Sigmoid colon (tissue), 7 donors: ENCODE results near the gene FNIP2. TPM values are rescaled to one million over a fixed set of nuclear protein-coding genes. Genes with fewer than 3 reads are reported as not detected.
A peak's percentile ranks its signal among the peaks of the same experiment; 100 is the strongest.

Source experiments
- DNase-seq: peaks from one replicate; pipeline ENCODE4 v3.0.0-alpha.2; 2019
- H3K27ac ChIP-seq, 4 donors: fragments of 200-600 bp; sonication (generic); one replicate each; pipeline ENCODE4 v1.5.1; 2016 to 2019; ENCODE audit warnings: mild to moderate bottlenecking in 1 of 4
- H3K27me3 ChIP-seq, 3 donors: fragments of 200-600 bp; sonication (generic); one replicate each; pipeline ENCODE4 v1.5.1; 2019; ENCODE audit warnings: mild to moderate bottlenecking in 1 of 3
- H3K36me3 ChIP-seq, 4 donors: fragments of 200-600 bp; sonication (generic); one replicate each; pipeline ENCODE4 v1.5.1; 2016 to 2019
- H3K4me1 ChIP-seq, 4 donors: fragments of 200-600 bp; sonication (generic); one replicate each; pipeline ENCODE4 v1.5.1; 2017 to 2019
- H3K4me3 ChIP-seq, 4 donors: fragments of 200-600 bp; sonication (generic); one replicate each; pipeline ENCODE4 v1.5.1; 2017 to 2019; ENCODE audit warnings: mild to moderate bottlenecking in 2 of 4, moderate library complexity in 1 of 4
- H3K9me3 ChIP-seq, 4 donors: fragments of 200-600 bp in 3 of 4; sonication (generic) in 3 of 4; one replicate each; pipeline versions ENCODE4 v1.5.1 to v1.6.1; 2013 to 2019
- CTCF ChIP-seq, 4 experiments: fragments of 450-650 bp in 3 of 4; fragments of 200-600 bp in 1 of 4; IDR thresholded peaks; one replicate each; pipeline ENCODE4 v1.5.1; 2016 to 2019; ENCODE audit warnings: antibody characterized with exemption in 4 of 4, mild to moderate bottlenecking in 3 of 4, moderate library complexity in 2 of 4
- EP300 ChIP-seq, 4 donors: sonication (generic); formaldehyde crosslinking; IDR thresholded peaks; one replicate each; pipeline ENCODE4 v1.6.1; 2017; ENCODE audit warnings: antibody characterized with exemption in 4 of 4
- POLR2A ChIP-seq, 2 donors: fragments of 450-650 bp; IDR thresholded peaks; one replicate each; pipeline ENCODE4 v1.6.1; 2016; ENCODE audit warnings: antibody characterized with exemption in 2 of 2, mild to moderate bottlenecking in 2 of 2, moderate library complexity in 2 of 2
- POLR2AphosphoS5 ChIP-seq, 4 donors: sonication (generic); formaldehyde crosslinking; IDR thresholded peaks; one replicate each; pipeline ENCODE4 v1.6.1; 2017; ENCODE audit warnings: antibody characterized with exemption in 4 of 4
- whole genome bisulfite sequencing, 2 donors: extraction: QIAGEN DNeasy Blood & Tissue Kit; methylation state at CpG; one replicate each; pipeline ENCODE4 v1.1.7; 2013; 5-methylcytosine and 5-hydroxymethylcytosine counted together
- intact Hi-C: fragments of 100-400 bp; cut with DNase I; formaldehyde crosslinking; loops from one replicate; pipeline ENCODE4 v1.15.1; 2023
- polyA plus RNA-seq, 3 donors: library from polyadenylated mRNA; stranded (reverse); fragments of 200-250 nt; gene quantifications; one replicate each; pipeline ENCODE4 v1.2.3, GENCODE V29; 2013
- total RNA-seq, 4 donors: library from RNA; depleted of rRNA; stranded (reverse); fragments of >200 nt; gene quantifications; one replicate each; pipeline ENCODE4 v1.1.0, GENCODE V29; 2016
- donor health status: healthy with polysubstance abuse.
- donor health status: Bipolar disorder and iron deficiency.
- donor health status: healthy.

FNIP2 gene
- total and polyA plus RNA-seq, 7 donors, result 14.4 to 38.9 (median 35.2) TPM

- Histone ChIP-seq H3K36me3 (peaks cover 0 to 43% (median 5%) of the 10 kb centered on the region in 4 donors), H3K27me3 (no peaks in the 10 kb centered on the region), H3K4me3 (no peak overlapping the region), H3K4me1 (peaks cover 0 to 4% (median under 1%) of the 10 kb centered on the region in 4 donors), H3K27ac (no peak overlapping the region), H3K9me3 (no peaks in the 10 kb centered on the region)
- no peak for TF ChIP-seq CTCF (IDR thresholded peaks at IDR 0.05)
- TF ChIP-seq EP300 (IDR thresholded peaks at IDR 0.05), result no peak
- no peak for TF ChIP-seq POLR2AphosphoS5 (IDR thresholded peaks at IDR 0.05)
- no peak for TF ChIP-seq POLR2A (IDR thresholded peaks at IDR 0.05)
- DNase-seq, result no peak
- WGBS, 2 donors, result 57 to 84% methylated on average over 4 of the region's 4 CpGs
- intact Hi-C loops, result no loop called here
These were observed 76.7 kb downstream of the FNIP2 start for GRCh38 chr4:158845311-158846041.

GRCh38 chr4:158847535-158847934 lies 78.7 kb downstream of the FNIP2 start:
- peaks cover 0 to 43% (median 3%) of the 10 kb centered on the region in 4 donors for H3K36me3 ChIP-seq
- WGBS, 2 donors, result 93 to 94% methylated on average over 4 of the region's 4 CpGs

GRCh38 chr4:158849681-158850080 lies 80.9 kb downstream of the FNIP2 start:
- peaks cover 0 to 7% (median 2%) of the 10 kb centered on the region in 4 donors for H3K4me1 ChIP-seq
- no peaks in the 10 kb centered on the region for H3K27me3 ChIP-seq
- H3K4me3 ChIP-seq, result no peak overlapping the region
- DNase-seq, result no peak
- intact Hi-C loops, result loop anchor here (1.0 kb wide), 1 partner anchor 119 kb away; no protein-coding TSS in a partner anchor
- 85 to 89% methylated on average over 2 of the region's 2 CpGs for WGBS, 2 donors
- H3K36me3 ChIP-seq, result peaks cover 0 to 39% (median 3%) of the 10 kb centered on the region in 4 donors
- no peak overlapping the region for H3K27ac ChIP-seq
- no peak for TF ChIP-seq POLR2AphosphoS5 (IDR thresholded peaks at IDR 0.05)
- no peak for TF ChIP-seq CTCF (IDR thresholded peaks at IDR 0.05)
- no peak for TF ChIP-seq POLR2A (IDR thresholded peaks at IDR 0.05)
- no peak for TF ChIP-seq EP300 (IDR thresholded peaks at IDR 0.05)
- H3K9me3 ChIP-seq, result no peaks in the 10 kb centered on the region

More at GRCh38 chr4:158847535-158847934, 78.7 kb downstream of the FNIP2 start:
- TF ChIP-seq CTCF (IDR thresholded peaks at IDR 0.05), result no peak
- no peak for DNase-seq
- Histone ChIP-seq H3K4me3 (no peak overlapping the region), H3K27ac (no peak overlapping the region), H3K4me1 (peaks cover 0 to 7% (median 2%) of the 10 kb centered on the region in 4 donors), H3K9me3 (no peaks in the 10 kb centered on the region), H3K27me3 (no peaks in the 10 kb centered on the region)
- intact Hi-C loops, result no loop called here

- TF ChIP-seq EP300 (IDR thresholded peaks at IDR 0.05) (no peak), POLR2AphosphoS5 (IDR thresholded peaks at IDR 0.05) (no peak)
- no peaks in the 10 kb centered on the region for H3K27me3 ChIP-seq
- no peak overlapping the region for H3K4me3 ChIP-seq
- H3K9me3 ChIP-seq, result no peaks in the 10 kb centered on the region
- peaks cover 0 to 39% (median 3%) of the 10 kb centered on the region in 4 donors for H3K36me3 ChIP-seq
- H3K4me1 ChIP-seq, result peaks cover 0 to 7% (median 2%) of the 10 kb centered on the region in 4 donors
- intact Hi-C loops, result loop anchor here (1.0 kb wide), 1 partner anchor 120 kb away; no protein-coding TSS in a partner anchor
- no peak for DNase-seq
- H3K27ac ChIP-seq, result no peak overlapping the region
These were observed 81.5 kb downstream of the FNIP2 start for GRCh38 chr4:158850371-158850770.

- WGBS, 2 donors, result 70 to 75% methylated on average over 7 of the region's 7 CpGs
- intact Hi-C loops, result loop anchor here (1.0 kb wide), 1 partner anchor 121 kb away; no protein-coding TSS in a partner anchor
- Histone ChIP-seq H3K36me3 (peaks cover 0 to 39% (median 3%) of the 10 kb centered on the region in 4 donors), H3K4me3 (no peak overlapping the region), H3K9me3 (no peaks in the 10 kb centered on the region), H3K4me1 (peaks cover 0 to 7% (median 2%) of the 10 kb centered on the region in 4 donors), H3K27ac (no peak overlapping the region), H3K27me3 (no peaks in the 10 kb centered on the region)
- no peak for DNase-seq
- TF ChIP-seq CTCF (IDR thresholded peaks at IDR 0.05) (peak; percentile 37 to 68 (median 59)), POLR2AphosphoS5 (IDR thresholded peaks at IDR 0.05) (no peak)
These were observed 82.2 kb downstream of the FNIP2 start for GRCh38 chr4:158850800-158851644.
